Natural killer cell treated with Interleukin-12 subunit alpha and Interleukin-12 subunit beta and Interleukin-15 and Interleukin-18, amount 100 ng/mL, for 72 hours (primary cell): ENCODE results near the gene PHLPP2. TPM values are rescaled to one million over a fixed set of nuclear protein-coding genes. Genes with fewer than 3 reads are reported as not detected.

Experiments
- ATAC-seq, 2 donors: fragments of 150-1000 bp; cut with Tn5 transposase in 1 of 2; sonication (Bioruptor Pico), chemical (Tn5 transposase) in 1 of 2; 2 replicates each; pipeline ENCODE4 v1.10.0; 2021
- DNase-seq: peaks from one replicate; pipeline ENCODE4 v3.0.0; 2022; ENCODE audit warnings: low spot score
- H3K27ac Mint-ChIP-seq, 2 donors: 1 replicate in 1 of 2; 2 replicates in 1 of 2; pipeline ENCODE4 v1.8.0; 2022; ENCODE audit warnings: mixed read lengths in 2 of 2, mild to moderate bottlenecking in 1 of 2, moderate library complexity in 1 of 2
- H3K27me3 Mint-ChIP-seq, 2 donors: 1 replicate in 1 of 2; 2 replicates in 1 of 2; pipeline ENCODE4 v1.8.0; 2022; ENCODE audit warnings: mixed read lengths in 2 of 2
- H3K36me3 Mint-ChIP-seq: one replicate; pipeline ENCODE4 v1.8.0; 2022; ENCODE audit warnings: mixed read lengths
- H3K4me1 Mint-ChIP-seq, 2 donors: 1 replicate in 1 of 2; 2 replicates in 1 of 2; pipeline ENCODE4 v1.8.0; 2022; ENCODE audit warnings: low read depth in 2 of 2, mixed read lengths in 2 of 2, mild to moderate bottlenecking in 1 of 2
- H3K4me3 Mint-ChIP-seq: one replicate; pipeline ENCODE4 v1.8.0; 2022; ENCODE audit warnings: mixed read lengths
- H3K9me3 Mint-ChIP-seq: 2 replicates; pipeline ENCODE4 v1.8.0; 2022; ENCODE audit warnings: mixed read lengths
- total RNA-seq, 2 donors: library from RNA; stranded (reverse); gene quantifications; one replicate each; pipeline ENCODE4 v1.2.3, GENCODE V29; 2022

Gene PHLPP2
- total RNA-seq, result 10 to 100 TPM; 14.4 to 15.7 TPM

- H3K27ac Mint-ChIP-seq, result peak within 1 kb of the TSS; percentile 56 to 74
Measured at GRCh38 chr16:71724320-71724751, at the start of gene PHLPP2. PHLPP2 (minus strand) TSS chr16:71724701; CDS start chr16:71714795, 9,906 bp downstream.

GRCh38 chr16:71771571-71771970 lies 47.1 kb upstream of the PHLPP2 start:
- DNase-seq (no peak), ATAC-seq (no peak)
- no peak overlapping the region for H3K4me3 Mint-ChIP-seq
- H3K27me3 Mint-ChIP-seq, result no peaks in the 10 kb centered on the region
- H3K4me1 Mint-ChIP-seq, result peaks cover 6 to 19% of the 10 kb centered on the region in 2 donors
- no peak overlapping the region for H3K27ac Mint-ChIP-seq
- no peaks in the 10 kb centered on the region for H3K9me3 Mint-ChIP-seq
- H3K36me3 Mint-ChIP-seq, result peaks cover 11% of the 10 kb centered on the region

More at GRCh38 chr16:71724320-71724751, at the start of gene PHLPP2:
- ATAC-seq, result no peak
- no peak for DNase-seq
- Mint-ChIP-seq H3K9me3 (no peaks in the 10 kb centered on the region), H3K36me3 (no peaks in the 10 kb centered on the region), H3K4me1 (peaks cover 14 to 15% of the 10 kb centered on the region in 2 donors), H3K4me3 (peak within 1 kb of the TSS; percentile 77), H3K27me3 (peaks cover 0 to 3% of the 10 kb centered on the region in 2 donors)

- Mint-ChIP-seq H3K27me3 (no peaks in the 10 kb centered on the region), H3K9me3 (no peaks in the 10 kb centered on the region), H3K27ac (no peak overlapping the region), H3K4me1 (peaks cover 2 to 15% of the 10 kb centered on the region in 2 donors), H3K4me3 (no peak overlapping the region), H3K36me3 (peaks cover 11% of the 10 kb centered on the region)
- no peak for ATAC-seq
- no peak for DNase-seq
Measured at GRCh38 chr16:71769222-71769621, 44.7 kb upstream of the PHLPP2 start.

- Mint-ChIP-seq H3K27ac (no peak overlapping the region), H3K9me3 (no peaks in the 10 kb centered on the region), H3K36me3 (peaks cover 18% of the 10 kb centered on the region), H3K4me1 (peaks cover 2 to 15% of the 10 kb centered on the region in 2 donors), H3K4me3 (no peak overlapping the region), H3K27me3 (no peaks in the 10 kb centered on the region)
- ATAC-seq, result no peak
- DNase-seq, result no peak
Measured at GRCh38 chr16:71767060-71767900, 42.8 kb upstream of the PHLPP2 start.

- ATAC-seq, result no peak
- peaks cover 6% of the 10 kb centered on the region for H3K36me3 Mint-ChIP-seq
Measured at GRCh38 chr16:71762186-71762585, 37.7 kb upstream of the PHLPP2 start.

GRCh38 chr16:71761097-71761496 lies 36.6 kb upstream of the PHLPP2 start:
- no peak for ATAC-seq
- H3K36me3 Mint-ChIP-seq, result peaks cover 13% of the 10 kb centered on the region
- H3K9me3 Mint-ChIP-seq, result no peaks in the 10 kb centered on the region
- H3K4me3 Mint-ChIP-seq, result no peak overlapping the region
- H3K27ac Mint-ChIP-seq, result no peak overlapping the region
- DNase-seq, result no peak
- H3K27me3 Mint-ChIP-seq, result no peaks in the 10 kb centered on the region
- no peaks in the 10 kb centered on the region for H3K4me1 Mint-ChIP-seq

More at GRCh38 chr16:71762186-71762585, 37.7 kb upstream of the PHLPP2 start:
- Mint-ChIP-seq H3K4me1 (peaks cover 2 to 10% of the 10 kb centered on the region in 2 donors), H3K9me3 (no peaks in the 10 kb centered on the region), H3K27ac (no peak overlapping the region), H3K27me3 (no peaks in the 10 kb centered on the region), H3K4me3 (no peak overlapping the region)
- DNase-seq, result no peak

GRCh38 chr16:71758293-71758760 lies 33.8 kb upstream of the PHLPP2 start:
- no peak for DNase-seq
- Mint-ChIP-seq H3K36me3 (peaks cover 33% of the 10 kb centered on the region), H3K27me3 (no peaks in the 10 kb centered on the region), H3K4me3 (no peak overlapping the region), H3K27ac (no peak overlapping the region), H3K9me3 (no peaks in the 10 kb centered on the region), H3K4me1 (peaks cover 0 to 8% of the 10 kb centered on the region in 2 donors)
- no peak for ATAC-seq

GRCh38 chr16:71754652-71755051 lies 30.2 kb upstream of the PHLPP2 start:
- no peaks in the 10 kb centered on the region for H3K9me3 Mint-ChIP-seq
- no peak overlapping the region for H3K4me3 Mint-ChIP-seq
- DNase-seq (no peak), ATAC-seq (no peak)
- no peaks in the 10 kb centered on the region for H3K27me3 Mint-ChIP-seq
- H3K27ac Mint-ChIP-seq, result peak overlapping the region; percentile 42 to 58
- peaks cover 35% of the 10 kb centered on the region for H3K36me3 Mint-ChIP-seq
- H3K4me1 Mint-ChIP-seq, result peaks cover 0 to 11% of the 10 kb centered on the region in 2 donors

- Mint-ChIP-seq H3K36me3 (peaks cover 37% of the 10 kb centered on the region), H3K4me3 (no peak overlapping the region), H3K27ac (peak overlapping the region; percentile 42 to 58), H3K27me3 (no peaks in the 10 kb centered on the region), H3K9me3 (no peaks in the 10 kb centered on the region), H3K4me1 (peaks cover 0 to 11% of the 10 kb centered on the region in 2 donors)
- ATAC-seq (no peak), DNase-seq (no peak)
Measured at GRCh38 chr16:71754108-71754507, 29.6 kb upstream of the PHLPP2 start.

- Mint-ChIP-seq H3K4me3 (no peak overlapping the region), H3K4me1 (peaks cover 0 to 3% of the 10 kb centered on the region in 2 donors), H3K36me3 (peaks cover 30% of the 10 kb centered on the region), H3K27me3 (no peaks in the 10 kb centered on the region), H3K27ac (no peak overlapping the region), H3K9me3 (no peaks in the 10 kb centered on the region)
- DNase-seq, result no peak
- ATAC-seq, result no peak
Measured at GRCh38 chr16:71748226-71748625, 23.7 kb upstream of the PHLPP2 start.

- no peak for ATAC-seq
- DNase-seq, result no peak
- peaks cover 28% of the 10 kb centered on the region for H3K36me3 Mint-ChIP-seq
- peaks cover 0 to 2% of the 10 kb centered on the region in 2 donors for H3K4me1 Mint-ChIP-seq
- no peaks in the 10 kb centered on the region for H3K27me3 Mint-ChIP-seq
- no peak overlapping the region for H3K27ac Mint-ChIP-seq
- no peaks in the 10 kb centered on the region for H3K9me3 Mint-ChIP-seq
- H3K4me3 Mint-ChIP-seq, result no peak overlapping the region
Measured at GRCh38 chr16:71746442-71747046, 22.0 kb upstream of the PHLPP2 start.

- ATAC-seq (no peak), DNase-seq (no peak)
- no peaks in the 10 kb centered on the region for H3K4me1 Mint-ChIP-seq
- H3K27ac Mint-ChIP-seq, result no peak overlapping the region
- no peaks in the 10 kb centered on the region for H3K27me3 Mint-ChIP-seq
- H3K4me3 Mint-ChIP-seq, result no peak overlapping the region
- peaks cover 26% of the 10 kb centered on the region for H3K36me3 Mint-ChIP-seq
- no peaks in the 10 kb centered on the region for H3K9me3 Mint-ChIP-seq
Measured at GRCh38 chr16:71738855-71739254, 14.4 kb upstream of the PHLPP2 start.

GRCh38 chr16:71737501-71737900 lies 13.0 kb upstream of the PHLPP2 start:
- H3K4me3 Mint-ChIP-seq, result no peak overlapping the region
- DNase-seq (no peak), ATAC-seq (no peak)
- H3K27me3 Mint-ChIP-seq, result no peaks in the 10 kb centered on the region
- no peaks in the 10 kb centered on the region for H3K9me3 Mint-ChIP-seq
- H3K27ac Mint-ChIP-seq, result no peak overlapping the region
- peaks cover 36% of the 10 kb centered on the region for H3K36me3 Mint-ChIP-seq
- H3K4me1 Mint-ChIP-seq, result peaks cover 0 to 2% of the 10 kb centered on the region in 2 donors

- ATAC-seq, result no peak
- Mint-ChIP-seq H3K27ac (no peak overlapping the region), H3K36me3 (peaks cover 38% of the 10 kb centered on the region), H3K4me1 (peaks cover 0 to 2% of the 10 kb centered on the region in 2 donors), H3K27me3 (no peaks in the 10 kb centered on the region), H3K4me3 (no peak overlapping the region), H3K9me3 (no peaks in the 10 kb centered on the region)
- no peak for DNase-seq
Measured at GRCh38 chr16:71734511-71734910, 10.0 kb upstream of the PHLPP2 start.
